GM18511 (cell line): ENCODE data around the gene ZNF592.

Experiments
- ATAC-seq: cut with Tn5 transposase; IDR thresholded peaks from one replicate; pipeline ENCODE4 v1.9.1; 2021; ENCODE audit warnings: mild to moderate bottlenecking, moderate library complexity; ENCODE audit not compliant: unreplicated experiment

The ZNF592 gene

DNA sequence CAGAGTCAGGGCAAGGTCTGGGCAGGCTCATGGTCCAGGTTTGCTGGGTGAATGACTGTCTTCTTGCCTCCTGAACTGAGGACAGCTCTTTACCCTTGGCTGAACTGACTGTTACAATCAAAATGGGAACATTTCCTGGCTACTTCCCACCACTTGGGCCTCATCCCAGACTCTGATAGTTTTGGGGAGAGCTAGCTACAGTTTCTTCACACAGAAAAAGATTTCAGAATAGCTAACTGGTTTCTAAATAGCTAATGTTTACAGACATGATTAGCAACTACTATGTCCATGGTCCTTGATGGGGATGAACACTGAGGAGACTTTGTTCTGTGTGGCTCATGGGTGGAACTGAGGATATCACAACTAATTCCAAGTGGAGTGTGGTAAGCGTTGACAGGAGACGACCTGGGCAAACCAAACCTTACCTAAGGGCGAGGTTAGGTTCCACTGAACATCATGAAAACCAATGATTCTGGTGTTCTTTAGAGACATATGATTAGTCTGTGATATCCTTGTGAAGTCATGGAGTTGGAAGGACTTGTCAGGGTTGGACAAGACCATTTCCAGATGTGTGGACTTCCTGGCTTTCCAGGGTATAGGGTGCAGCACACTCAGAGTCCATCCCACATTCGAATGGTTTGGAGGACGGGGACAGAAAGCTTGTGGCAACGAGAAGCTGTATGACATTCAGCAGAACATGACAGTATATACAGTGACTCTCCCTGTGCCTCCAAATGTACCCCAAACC, 76.0 kb downstream of the ZNF592 start:
- ATAC-seq, result no peak

DNA sequence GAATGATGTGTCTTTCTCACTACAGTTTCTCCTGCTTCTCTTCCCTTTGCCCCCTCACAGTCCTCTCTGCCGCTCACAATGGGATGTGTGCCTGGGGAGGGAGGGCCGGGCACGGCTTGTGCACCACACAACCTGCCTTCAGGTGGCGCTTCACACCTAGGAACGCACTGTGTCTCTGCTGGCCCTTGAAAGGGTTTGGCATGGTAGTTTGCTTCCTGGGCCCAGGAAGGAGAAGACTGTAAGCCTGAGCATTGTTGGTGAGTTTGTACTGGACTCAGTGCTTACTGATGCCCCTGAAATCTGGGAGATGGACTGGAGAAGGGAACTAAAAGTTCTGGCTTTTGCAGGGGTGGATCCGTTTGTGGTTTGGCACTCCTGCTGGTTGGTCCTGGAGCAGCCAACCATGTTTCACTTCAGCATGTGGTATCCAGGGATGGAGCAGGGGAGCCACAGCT, 78.0 kb downstream of the ZNF592 start:
- no peak for ATAC-seq

DNA sequence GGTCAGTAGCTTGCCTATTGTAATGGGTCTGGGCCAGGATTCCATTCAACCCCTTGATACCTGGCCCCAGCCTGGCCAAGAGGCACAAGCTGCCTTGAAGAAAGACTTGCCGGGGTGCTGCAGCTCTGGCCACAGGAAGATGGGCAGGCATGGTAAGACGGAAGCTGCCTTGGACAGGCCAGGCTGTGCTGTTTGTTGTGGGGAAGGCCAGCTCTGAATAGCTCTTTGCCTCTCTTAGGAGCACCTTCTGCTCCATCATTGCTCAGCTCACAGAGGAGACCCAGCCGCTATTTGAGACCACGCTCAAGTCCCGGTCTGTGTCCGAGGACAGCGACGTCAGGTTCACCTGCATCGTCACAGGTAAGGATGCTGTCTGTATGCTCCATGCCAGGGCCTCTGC, 78.9 kb downstream of the ZNF592 start:
- no peak for ATAC-seq

DNA sequence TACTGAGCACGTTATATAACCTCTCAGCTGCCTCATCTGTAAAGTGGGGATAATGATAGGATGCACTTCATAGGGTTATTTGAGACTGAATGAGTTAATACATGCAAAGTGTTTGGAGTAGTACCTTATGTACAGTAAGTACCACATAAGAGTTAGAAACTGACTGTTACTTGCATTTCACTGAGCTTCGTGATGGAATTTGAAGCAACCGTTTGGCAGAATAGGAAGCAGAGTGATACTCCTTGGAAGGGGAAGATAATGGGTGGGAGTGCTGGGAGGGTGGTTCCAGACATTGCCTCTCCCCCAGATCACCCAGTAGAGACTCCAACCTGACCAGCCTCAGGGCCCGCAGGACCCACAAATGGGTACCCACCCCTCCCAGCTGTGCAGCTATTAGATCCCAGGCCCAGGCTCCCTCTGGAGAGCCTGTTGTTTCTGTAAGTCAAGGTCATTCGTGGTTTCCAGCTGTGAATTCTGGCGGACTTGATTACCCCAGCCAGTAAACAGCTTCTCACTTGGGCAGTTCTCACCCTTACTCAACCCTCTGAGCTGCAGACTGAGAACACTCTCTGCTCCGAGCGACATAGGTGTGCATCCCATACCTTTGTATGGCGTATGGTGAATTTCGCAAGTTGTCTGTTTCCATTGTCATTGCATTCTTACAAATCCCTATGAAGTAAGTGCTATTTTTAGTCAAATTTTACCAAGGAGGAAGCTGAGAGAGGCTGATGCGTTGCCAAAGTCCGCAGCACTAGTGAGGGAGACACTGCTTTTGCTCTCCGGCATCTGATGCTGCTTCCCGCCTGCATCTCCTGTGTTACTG, 79.9 kb downstream of the ZNF592 start:
- ATAC-seq, result no peak

DNA sequence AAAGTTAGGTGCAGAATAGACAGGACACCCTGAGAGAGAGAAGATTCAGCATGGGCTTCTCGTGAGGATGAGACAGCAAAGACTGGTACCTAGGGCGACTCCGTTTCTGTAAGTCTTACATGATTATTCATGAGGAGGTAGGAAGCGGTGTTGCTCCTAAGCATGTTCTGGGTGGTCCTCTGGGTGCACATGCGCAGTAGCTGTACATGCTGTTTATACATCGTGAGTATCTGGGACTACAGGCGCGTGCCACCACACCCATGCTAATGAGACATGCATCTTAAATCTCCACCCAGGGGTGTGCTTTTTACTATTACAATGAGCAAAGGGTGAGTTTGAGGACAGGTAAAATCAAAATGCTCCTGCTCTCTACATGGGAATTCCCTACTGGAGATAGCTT, 81.0 kb downstream of the ZNF592 start:
- no peak for ATAC-seq

DNA sequence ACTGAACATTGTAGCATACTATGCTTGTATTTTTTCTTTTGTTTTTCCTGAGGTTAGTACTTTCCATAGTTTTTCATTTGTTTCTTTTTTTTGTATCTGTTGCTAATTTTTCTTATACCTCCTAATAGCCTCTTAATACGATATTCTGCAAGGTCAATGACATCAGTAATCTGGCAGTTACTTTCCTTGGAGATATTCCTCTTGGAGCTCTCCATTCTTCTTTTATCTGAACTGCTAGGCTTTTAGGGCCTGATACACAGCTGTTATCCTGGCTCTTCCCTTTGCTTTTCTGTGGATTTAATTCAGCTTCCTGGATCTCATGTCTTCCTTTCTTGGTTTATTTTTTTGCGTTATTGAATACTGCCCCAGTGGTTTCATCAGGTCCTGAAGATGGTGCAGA, 81.6 kb downstream of the ZNF592 start:
- ATAC-seq, result no peak

DNA sequence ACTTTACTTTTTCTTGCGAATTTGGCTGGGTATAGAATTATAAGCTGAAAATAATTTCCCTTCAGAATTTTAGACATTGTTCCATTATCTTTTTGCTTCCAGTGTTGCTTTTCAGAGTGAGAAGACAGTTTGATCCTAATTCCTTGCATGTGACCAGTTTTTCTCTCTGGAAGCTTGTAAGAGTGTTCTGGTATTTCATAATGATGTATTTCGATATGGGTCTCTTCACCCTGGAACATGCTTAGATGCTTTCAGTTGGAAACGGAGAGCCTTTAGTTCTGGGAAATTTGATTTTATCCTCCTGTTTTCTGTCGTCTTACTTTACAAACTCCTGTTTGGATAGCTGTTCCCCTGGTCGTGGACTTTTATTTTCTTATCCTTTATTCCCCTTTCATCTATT, 82.6 kb downstream of the ZNF592 start:
- no peak for ATAC-seq

DNA sequence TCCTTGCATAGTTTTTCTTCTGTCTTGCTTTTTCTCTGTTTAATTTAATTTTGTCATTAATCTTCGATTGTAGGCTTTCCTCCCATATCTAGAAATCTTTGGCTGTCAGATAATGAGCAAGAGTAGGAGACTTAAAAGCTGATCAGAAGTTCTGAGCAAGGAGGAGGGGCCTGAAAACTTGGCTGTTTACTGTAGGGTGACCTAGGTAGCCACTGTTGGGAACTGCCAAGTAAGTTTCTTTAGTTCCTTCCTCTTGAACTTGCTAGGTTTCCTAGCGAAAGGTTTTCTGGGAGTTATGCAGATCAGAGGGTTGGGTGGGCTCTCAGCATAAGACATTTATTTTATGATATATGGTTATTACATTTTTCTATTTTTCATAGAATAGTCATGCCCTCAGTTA, 83.2 kb downstream of the ZNF592 start:
- no peak for ATAC-seq

DNA sequence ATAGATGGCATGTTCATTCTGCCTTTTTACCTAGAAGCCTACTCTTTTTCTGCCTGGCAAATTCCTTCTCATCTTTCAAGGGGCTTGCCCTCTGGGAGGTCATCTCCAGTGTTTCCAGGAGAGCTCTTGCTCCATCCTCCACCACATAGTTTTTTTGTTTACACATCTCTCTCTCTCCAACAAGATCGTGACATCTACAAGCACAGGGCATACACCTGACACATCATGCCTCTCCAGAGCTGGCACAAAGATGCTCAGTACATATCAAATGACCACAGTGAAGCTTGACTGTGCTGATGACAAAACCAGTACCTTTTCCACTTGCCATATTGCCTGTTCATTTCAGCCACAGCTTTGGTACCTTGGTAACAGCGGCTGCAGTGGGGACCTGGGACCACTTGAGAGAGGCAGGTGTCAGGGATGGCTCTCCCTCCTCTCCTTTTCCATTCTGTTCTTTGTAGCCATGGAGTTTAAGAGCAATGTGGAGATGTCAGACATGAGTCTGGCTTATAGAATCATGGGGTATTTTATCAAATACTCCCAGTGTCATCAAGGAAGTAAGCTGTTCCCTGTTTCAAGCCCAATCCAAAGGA, 84.2 kb downstream of the ZNF592 start:
- ATAC-seq, result no peak

DNA sequence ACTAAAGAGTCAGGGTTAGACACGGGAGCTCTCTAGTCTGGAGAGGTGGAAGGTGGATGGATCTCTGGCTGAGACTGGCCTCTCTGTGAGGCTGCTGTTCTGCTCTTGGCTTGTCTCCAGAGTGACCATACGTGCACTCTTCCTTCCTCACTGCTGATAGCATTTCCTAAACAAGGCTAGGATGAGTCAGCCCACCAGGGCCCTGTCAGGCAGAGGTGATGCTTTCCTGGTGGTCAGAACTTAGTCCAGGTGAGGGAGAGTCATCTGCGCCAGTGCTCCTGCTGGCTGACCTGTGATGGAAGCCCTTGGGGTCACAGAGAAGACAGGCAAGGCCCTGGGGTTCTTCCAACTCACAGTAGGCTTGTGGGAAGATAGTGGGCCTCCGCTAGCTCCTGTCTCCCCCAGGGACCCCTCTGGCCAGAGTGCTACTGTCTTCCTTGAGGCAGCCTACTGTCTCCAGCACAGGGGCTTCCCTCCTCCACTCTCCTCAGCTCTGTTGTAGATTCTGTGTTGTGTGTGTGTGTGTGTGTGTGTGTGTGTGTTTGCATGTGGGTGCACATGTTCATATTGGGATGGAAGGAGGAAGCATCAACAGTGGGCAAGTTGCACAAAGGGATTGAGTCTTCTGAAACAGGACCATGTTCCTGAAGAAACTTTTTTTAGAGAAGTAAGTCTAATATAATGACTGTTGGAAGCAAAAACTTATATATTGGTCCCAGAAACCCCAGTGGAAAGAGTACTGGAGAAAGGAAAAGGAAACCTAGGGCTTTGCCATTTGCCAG, 85.2 kb downstream of the ZNF592 start:
- ATAC-seq, result no peak

DNA sequence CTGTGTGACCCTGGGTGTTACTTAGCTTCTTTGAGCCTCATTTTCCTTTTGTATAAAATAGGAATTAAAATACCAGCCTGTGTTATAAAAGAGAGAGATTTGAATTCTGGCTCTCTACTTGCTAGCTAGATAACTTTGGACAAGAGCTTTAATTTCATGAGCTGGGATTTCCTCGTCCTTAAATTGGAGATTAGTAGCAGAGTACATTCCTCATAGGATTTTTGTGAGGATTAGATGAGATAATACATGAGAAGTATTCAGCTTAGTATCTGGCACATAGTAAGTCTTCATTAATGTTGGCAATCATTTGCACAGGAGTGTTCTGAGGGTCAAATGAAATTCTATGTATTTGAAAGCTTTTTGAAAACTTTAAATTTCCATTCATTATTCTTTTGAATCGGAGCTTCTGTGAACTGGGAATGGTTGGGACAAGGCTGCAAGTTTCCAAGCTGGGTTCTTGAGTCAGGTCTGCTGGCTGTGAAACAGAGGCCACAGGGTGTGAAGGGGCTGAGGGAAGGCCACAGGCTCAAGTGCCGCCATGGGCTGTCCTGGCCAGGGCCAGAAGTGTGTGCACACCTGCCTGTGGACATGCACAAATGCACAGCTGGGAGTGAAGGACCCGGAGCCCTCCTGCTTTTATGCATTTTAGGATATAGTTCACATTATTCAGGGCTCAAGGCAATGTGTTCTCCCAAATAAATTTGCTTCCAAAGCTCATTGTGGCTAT, 86.0 kb downstream of the ZNF592 start:
- no peak for ATAC-seq

DNA sequence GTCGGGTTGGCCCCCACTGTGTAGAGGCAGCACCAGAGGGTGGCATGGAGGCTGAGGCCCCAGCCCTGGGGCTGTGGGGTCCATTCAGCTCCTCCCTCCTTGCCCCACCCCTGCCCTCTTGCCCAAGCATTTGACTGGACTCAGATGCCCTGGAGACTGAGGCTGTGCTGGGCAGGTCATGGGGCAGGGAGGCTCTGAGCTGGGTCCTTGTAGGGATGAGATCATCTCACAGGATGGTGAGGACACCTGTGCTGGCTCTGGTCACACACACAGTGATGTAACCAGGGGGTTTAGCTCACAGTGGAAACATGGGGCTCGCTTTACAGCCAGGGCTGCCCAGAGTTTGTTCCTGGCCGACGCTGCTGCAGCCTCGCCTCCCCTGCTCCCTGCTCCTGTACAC, 86.6 kb downstream of the ZNF592 start:
- ATAC-seq, result no peak

DNA sequence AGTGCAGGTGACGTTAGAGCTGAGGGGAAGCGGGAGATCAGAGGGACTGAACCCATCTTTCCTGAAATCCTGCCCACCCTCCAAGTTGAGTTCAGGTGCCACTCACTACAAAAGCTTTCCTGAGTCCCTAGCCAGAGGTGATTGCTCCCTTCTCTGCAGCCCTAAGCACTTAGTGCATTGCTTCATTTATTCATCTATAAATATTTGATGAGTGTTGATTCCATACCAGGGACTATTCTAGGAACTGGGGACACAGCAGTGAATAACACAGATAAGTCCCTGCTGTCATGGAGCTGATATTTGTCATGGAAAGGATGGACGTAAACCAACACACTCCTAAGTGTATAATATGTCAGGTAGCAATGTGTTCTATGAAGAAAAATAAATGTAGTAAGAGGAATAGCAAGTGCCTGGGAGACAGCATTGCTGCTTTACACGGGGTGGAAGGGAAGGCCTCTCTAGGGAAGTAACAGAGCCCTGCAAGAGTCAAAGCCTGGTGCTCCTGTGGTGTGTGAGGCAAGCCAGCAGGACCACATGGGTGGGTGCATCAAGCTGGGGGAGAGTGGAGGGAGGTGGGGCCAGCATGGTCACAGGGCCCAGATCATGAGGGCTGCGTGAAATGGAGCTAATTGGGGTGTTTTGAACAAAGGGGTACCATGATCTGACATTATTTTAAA, 87.4 kb downstream of the ZNF592 start:
- ATAC-seq, result no peak

DNA sequence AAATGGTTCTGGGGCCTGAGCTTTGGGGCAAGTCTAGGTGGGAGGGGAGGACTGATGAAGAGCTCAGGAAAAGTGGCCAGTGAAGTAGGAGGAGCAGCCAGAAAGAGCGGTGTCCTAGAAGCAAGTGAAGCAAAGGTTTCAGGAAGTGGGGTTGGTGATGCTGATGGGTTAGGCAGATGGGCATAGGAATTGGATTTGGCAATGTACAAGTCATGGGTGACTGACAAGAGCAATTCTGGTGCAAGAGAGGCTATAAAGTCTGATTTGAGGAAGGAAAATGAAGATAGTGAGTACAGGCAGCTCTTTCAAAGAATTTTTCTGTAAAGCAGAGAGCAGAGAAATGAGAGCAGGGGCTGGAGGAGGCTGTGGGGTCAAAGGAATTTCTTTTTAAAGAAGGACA, 88.5 kb downstream of the ZNF592 start:
- ATAC-seq, result no peak

DNA sequence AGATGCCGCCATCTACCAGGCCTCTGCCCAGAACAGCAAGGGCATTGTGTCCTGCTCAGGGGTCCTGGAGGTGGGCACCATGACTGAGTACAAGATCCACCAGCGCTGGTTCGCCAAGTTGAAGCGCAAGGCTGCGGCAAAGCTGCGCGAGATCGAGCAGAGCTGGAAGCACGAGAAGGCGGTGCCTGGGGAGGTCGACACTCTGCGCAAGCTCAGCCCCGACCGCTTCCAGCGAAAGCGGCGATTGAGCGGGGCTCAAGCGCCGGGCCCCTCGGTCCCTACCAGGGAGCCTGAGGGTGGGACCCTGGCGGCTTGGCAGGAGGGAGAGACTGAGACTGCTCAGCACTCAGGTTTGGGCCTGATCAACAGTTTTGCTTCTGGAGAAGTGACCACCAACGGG, 91.3 kb downstream of the ZNF592 start:
- ATAC-seq, result no peak

DNA sequence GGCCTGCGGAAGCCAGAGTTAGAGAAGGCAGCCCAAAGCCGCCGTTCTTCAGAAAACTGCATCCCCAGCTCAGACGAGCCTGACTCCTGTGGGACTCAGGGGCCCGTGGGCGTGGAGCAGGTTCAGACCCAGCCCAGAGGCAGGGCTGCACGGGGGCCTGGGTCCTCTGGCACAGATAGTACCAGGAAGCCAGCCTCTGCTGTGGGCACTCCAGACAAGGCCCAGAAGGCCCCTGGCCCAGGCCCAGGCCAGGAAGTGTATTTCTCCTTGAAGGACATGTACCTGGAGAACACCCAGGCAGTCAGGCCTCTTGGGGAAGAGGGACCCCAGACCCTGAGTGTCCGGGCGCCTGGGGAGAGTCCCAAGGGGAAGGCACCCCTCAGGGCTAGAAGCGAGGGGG, 91.9 kb downstream of the ZNF592 start:
- no peak for ATAC-seq

DNA sequence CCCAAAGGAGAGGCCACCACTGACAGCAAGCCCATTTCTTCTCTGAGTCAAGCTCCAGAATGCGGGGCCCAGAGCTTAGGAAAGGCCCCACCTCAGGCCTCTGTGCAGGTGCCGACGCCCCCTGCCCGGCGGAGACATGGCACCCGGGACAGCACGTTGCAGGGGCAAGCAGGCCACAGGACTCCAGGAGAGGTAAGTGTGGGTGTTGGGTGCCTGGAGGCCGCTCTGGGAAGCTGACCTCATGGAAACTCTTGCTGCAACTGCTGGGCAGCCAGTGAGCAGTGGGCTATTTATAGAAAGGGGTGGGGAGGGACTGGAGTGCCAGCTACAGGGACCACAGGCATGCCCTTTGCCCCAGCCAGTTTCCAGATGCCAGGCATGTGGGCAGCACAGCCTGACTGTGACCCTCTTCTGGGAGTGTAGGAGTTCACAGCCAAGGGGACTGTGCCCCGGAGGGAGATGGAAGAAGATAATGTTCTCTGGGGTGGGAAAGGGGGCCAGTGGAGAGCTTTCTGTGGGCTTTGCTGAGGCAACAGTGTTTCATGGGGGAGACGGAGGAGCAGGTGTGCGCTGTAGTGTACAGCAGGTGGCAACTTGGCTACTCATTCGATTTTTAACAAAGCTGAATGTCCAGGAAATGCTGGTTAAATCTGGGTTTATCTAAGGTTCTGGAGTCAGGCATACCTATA, 92.5 kb downstream of the ZNF592 start:
- no peak for ATAC-seq

DNA sequence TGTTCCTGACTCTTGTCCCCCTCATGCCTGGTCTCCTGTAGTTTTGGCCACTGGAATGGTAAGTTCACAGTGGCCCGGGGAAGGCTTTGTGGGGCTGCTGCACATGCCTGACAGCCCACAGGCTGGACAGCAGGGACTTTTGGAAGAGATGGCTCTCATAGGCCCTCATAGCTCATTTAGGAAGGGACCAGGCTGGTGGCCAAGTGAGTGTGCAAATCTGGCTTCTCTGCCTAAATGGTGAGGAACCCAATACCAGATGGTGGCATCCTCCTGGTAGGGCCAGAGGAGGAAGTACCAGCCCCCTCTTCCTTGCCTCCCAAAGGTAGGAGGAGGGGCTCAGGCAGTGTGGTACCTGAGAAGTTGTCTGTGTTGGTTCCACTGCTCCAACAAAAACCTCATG, 94.4 kb downstream of the ZNF592 start:
- no peak for ATAC-seq

DNA sequence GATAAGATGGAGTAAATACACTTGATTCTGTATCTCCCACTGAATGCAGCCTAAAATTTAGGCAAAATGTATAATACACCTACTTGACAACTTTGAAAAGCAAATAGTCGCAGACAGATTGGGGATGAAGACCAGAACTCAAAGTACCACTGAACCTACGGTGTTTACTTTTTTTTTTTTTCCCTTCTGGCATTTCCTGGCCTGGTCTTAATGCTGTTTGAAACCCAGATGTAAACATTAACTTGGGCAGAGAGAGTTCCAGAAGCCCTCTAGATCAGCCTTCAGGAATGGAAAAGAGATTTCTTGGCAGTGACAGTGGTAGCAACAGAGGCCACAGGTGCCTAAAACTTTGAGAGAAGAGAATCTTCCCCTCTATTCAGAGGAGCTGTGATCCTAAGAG, 96.6 kb downstream of the ZNF592 start:
- no peak for ATAC-seq
